Measurements from ENCODE around the gene ZNF609.
A peak's percentile ranks its signal among the peaks of the same experiment; 100 is the strongest.
"Not testable (repeated sequence)": the region's sequence is repeated elsewhere in the genome, so short reads cannot be mapped to it uniquely, and the experiment has no call there.

The ZNF609 gene

DNA sequence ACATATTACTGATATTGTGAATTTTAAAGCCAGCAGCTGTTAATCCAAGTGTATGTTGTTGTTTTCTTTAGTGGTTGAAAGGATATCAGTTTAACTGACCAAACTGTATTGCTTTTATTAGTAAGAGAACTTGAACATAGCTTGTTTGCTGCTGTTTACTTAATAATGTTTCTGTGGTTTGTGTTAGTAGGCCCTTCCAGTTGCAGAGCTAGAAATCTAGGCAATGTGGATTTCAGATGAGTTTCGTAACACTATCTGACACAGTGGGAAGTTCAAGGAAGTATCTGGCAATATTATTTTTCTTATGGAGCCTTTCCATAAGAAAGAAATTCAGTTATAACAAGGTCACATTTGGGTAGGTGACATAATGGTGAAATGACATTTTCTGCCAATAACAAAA is 18.5 kb downstream of the ZNF609 start:
- TF ChIP-seq, protein P1, sequence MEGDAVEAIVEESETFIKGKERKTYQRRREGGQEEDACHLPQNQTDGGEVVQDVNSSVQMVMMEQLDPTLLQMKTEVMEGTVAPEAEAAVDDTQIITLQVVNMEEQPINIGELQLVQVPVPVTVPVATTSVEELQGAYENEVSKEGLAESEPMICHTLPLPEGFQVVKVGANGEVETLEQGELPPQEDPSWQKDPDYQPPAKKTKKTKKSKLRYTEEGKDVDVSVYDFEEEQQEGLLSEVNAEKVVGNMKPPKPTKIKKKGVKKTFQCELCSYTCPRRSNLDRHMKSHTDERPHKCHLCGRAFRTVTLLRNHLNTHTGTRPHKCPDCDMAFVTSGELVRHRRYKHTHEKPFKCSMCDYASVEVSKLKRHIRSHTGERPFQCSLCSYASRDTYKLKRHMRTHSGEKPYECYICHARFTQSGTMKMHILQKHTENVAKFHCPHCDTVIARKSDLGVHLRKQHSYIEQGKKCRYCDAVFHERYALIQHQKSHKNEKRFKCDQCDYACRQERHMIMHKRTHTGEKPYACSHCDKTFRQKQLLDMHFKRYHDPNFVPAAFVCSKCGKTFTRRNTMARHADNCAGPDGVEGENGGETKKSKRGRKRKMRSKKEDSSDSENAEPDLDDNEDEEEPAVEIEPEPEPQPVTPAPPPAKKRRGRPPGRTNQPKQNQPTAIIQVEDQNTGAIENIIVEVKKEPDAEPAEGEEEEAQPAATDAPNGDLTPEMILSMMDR (IDR thresholded peaks at IDR 0.05; ENCODE audit: low read depth, low read length): no peak
- H3K4me3 ChIP-seq (ENCODE audit: low read depth, low read length): no peak overlapping the region
- no peak for DNase-seq (ENCODE audit: low read depth, low spot score)
- in situ Hi-C loops (cut with HindIII; ENCODE audit: low sequenced_read_pairs): no loop called here

DNA sequence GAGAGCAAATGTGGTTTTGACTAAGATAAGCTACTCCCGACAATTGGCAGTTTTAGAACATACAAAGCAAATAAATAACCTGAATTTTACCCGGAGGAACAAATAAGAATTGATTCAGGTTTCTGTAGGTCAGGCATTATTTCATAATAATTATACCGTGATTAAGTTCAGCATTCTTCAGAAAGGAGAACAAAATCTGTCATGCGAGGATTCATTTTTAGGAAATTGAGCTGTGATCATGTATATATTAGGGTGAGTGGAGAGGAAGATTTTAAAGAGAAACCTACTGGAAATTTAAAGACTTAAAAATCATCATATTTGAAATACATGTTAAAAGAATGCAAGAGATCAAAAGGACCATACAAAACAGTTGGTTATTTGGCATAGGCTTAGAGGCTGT is 20.5 kb downstream of the ZNF609 start:
- TF ChIP-seq, protein P1 (IDR thresholded peaks at IDR 0.05; ENCODE audit: low read depth, low read length): no peak
- no peak overlapping the region for H3K4me3 ChIP-seq (ENCODE audit: low read depth, low read length)
- DNase-seq (ENCODE audit: low read depth, low spot score): no peak
- in situ Hi-C loops (cut with HindIII; ENCODE audit: low sequenced_read_pairs): no loop called here

DNA sequence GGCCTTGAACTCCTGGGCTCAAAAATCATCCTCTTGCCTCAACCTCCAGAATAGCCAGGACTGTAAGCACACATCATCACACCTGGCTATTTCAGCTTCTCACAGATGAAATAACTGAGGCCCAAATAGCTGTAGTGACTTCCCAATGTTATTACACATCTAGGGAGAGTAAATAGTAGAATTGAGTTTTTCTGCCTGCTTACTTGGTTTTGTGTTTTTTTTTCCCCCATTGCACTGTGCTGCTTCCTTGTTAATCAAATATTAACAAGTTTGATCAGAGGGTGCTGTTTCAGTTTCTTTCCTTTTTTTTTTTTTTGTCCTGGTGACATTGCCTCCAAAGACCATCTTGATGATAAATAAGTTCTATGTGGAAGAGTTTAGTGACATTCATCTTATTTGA is 23.4 kb downstream of the ZNF609 start:
- no peak for DNase-seq (ENCODE audit: low read depth, low spot score)
- no peak overlapping the region for H3K4me3 ChIP-seq (ENCODE audit: low read depth, low read length)
- in situ Hi-C loops (cut with HindIII; ENCODE audit: low sequenced_read_pairs): no loop called here
- TF ChIP-seq, protein P1 (IDR thresholded peaks at IDR 0.05; ENCODE audit: low read depth, low read length): no peak

DNA sequence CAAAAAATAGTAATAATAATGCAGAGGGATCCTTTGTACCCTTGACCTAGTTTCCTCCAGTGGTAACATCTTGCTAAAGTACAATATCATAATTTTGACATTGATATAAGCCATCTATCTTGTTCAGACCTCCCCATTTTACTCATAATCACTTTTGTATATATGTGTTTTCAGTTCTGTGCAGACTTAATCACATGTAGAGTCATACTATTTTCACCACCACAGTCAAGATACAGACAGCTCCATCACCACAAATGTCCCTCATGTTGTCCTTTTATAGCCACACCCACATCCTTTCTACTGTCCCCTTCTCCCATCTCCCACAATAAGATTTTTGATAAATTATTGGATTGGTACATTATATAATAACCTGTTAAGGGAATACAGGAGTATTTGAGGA is 25.4 kb downstream of the ZNF609 start:
- H3K4me3 ChIP-seq (ENCODE audit: low read depth, low read length): no peak overlapping the region
- in situ Hi-C loops (cut with HindIII; ENCODE audit: low sequenced_read_pairs): no loop called here
- TF ChIP-seq, protein P1 (IDR thresholded peaks at IDR 0.05; ENCODE audit: low read depth, low read length): no peak
- DNase-seq (ENCODE audit: low read depth, low spot score): no peak

DNA sequence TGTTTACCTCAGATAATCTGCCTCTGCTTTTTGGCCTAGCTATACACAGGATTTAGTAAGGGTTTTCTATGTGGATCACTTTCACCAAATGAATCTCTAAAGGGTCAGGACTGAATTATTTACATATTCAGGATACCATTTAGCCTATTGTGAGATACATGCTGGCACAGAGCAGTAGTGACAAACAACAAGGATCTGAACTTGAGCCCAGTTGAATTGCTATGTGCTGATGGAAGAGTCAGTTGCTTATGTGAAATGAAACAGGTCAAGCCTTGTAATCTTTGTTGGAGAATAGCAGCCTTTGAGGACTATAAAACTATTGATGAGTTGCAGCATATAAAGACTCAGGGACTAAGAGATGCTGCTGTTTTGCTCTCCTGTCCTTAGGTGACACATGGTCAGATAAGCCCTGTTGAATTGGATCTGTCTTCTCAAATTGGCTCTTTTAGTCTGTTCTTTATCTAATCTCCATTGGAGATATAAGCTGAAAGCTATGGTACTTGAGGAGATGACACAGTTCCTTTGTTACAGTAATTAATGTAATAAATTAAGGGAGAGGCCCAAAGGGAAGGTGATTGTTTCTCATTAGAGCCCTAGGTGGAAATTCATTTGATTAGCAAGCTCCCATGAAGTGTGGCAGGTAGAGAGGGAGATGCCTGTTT is 30.4 kb downstream of the ZNF609 start:
- in situ Hi-C loops (cut with HindIII; ENCODE audit: low sequenced_read_pairs): no loop called here
- no peak for DNase-seq (ENCODE audit: low read depth, low spot score)

DNA sequence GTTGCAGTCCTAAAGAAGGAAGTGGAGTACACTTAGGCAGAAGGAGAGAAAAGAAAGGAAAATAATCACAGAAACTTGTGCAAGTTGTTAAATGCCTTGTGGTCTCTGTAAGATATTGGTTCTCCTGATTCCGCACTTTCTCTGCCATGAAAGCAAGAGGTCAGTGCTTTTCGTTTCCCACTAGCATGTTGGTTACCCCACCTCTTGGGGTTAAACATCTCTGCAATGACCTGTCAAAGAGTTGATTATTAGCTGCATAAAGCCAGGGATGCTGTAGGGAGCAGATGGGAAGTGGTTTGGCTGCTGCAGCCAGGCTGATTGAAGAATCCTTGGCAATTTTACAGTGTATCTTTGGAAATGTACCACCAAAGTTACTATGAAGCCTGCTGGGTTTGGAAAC is 33.3 kb downstream of the ZNF609 start:
- TF ChIP-seq, protein P1 (IDR thresholded peaks at IDR 0.05; ENCODE audit: low read depth, low read length): no peak
- in situ Hi-C loops (cut with HindIII; ENCODE audit: low sequenced_read_pairs): no loop called here
- no peak overlapping the region for H3K4me3 ChIP-seq (ENCODE audit: low read depth, low read length)
- peak; percentile 15 for DNase-seq (ENCODE audit: low read depth, low spot score)

More for the DNA sequence above, 30.4 kb downstream of the ZNF609 start:
- no peak overlapping the region for H3K4me3 ChIP-seq (ENCODE audit: low read depth, low read length)
- TF ChIP-seq, protein P1 (IDR thresholded peaks at IDR 0.05; ENCODE audit: low read depth, low read length): no peak

DNA sequence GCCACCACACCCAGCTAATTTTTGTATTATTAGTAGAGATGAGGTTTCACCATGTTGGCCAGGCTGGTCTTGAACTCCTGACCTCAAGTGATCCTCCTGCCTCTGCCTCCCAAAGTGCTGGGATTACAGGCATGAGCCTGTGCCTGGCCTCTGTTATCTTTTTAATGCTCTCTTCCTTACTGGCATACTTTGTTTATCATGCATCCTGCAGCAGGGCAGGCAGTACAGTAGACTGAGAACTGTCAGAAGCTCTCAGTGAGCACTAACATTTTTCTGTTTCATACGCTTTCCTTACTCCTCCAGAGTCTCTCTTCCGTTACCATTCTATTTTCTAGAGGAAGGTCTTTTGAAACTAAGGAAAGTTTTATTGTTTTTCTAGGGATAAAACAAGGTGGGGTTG is 35.6 kb downstream of the ZNF609 start:
- DNase-seq (ENCODE audit: low read depth, low spot score); H3K4me3 ChIP-seq (ENCODE audit: low read depth, low read length); in situ Hi-C loops (cut with HindIII; ENCODE audit: low sequenced_read_pairs): not testable (repeated sequence)

Data from astrocyte of the spinal cord (primary cell).